Type B pancreatic cell (in vitro differentiated cells): ENCODE results near the gene PARD3B. TPM values are rescaled to one million over a fixed set of nuclear protein-coding genes. Genes with fewer than 3 reads are reported as not detected.

Experiments used
- DNase-seq: peaks from one replicate; pipeline ENCODE4 v3.0.0; 2021; ENCODE audit warnings: mixed read lengths; ENCODE audit not compliant: unreplicated experiment; ENCODE audit errors: extremely low spot score
- H3K27ac Mint-ChIP-seq: 2 replicates; pipeline ENCODE4 v1.8.0; 2021; ENCODE audit warnings: mild to moderate bottlenecking, mixed read lengths
- H3K27me3 Mint-ChIP-seq: 2 replicates; pipeline ENCODE4 v1.8.0; 2021; ENCODE audit warnings: mixed read lengths
- H3K36me3 Mint-ChIP-seq: 2 replicates; pipeline ENCODE4 v1.8.0; 2021; ENCODE audit warnings: mixed read lengths
- H3K4me1 Mint-ChIP-seq: one replicate; pipeline ENCODE4 v1.8.0; 2021; ENCODE audit warnings: mixed read lengths; ENCODE audit not compliant: unreplicated experiment
- H3K4me3 Mint-ChIP-seq: 2 replicates; pipeline ENCODE4 v1.8.0; 2021; ENCODE audit warnings: mild to moderate bottlenecking, mixed read lengths
- H3K9me3 Mint-ChIP-seq: 2 replicates; pipeline ENCODE4 v1.8.0; 2021; ENCODE audit warnings: mixed read lengths
- total RNA-seq: library from RNA; stranded (reverse); gene quantifications from 2 replicates; pipeline ENCODE4 v1.2.1, GENCODE V29; 2021; ENCODE audit warnings: low replicate concordance
- TF ChIP-seq, protein P1 (sequence below): fragments of 200-600 bp; sonication (generic); conservative IDR thresholded peaks from 2 replicates; pipeline ENCODE4 v1.5.0; 2021; ENCODE audit warnings: antibody characterized with exemption, mild to moderate bottlenecking

The PARD3B gene
- total RNA-seq, 1 donor from 2014 or later: 15.9 TPM

DNA sequence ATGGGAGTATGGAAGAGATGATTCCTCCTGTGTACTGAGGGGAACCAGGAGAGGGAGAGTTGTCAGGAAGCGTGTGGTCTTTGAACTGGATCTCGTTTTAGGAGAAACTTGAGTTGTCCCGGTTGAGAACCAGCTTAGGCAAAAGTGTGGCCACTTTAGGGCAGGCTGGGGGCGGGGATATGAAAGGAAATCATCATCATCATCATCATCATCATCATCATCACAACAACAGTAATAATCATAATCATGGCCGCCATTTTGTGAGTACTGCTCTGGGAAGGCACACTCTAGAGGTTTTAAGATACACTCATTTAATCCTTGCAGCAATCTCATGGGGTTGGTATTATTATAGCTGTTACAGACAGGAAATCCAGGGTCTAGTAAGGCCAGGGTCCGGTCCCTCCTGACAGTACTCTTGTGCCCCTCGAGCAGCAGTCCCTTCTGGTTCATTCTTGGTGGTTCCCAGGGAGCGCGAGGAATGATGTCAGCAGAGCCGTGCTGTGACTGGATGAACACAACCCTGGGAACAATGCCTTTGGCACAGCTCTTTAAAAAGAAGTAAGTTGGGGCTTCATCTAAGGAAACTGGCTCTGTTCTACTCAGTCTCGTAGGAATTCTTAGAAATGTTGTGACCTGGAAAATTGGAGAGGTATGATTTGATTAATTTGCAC, 33.8 kb downstream of the PARD3B start:
- peaks cover 7% of the 10 kb centered on the region for H3K4me1 Mint-ChIP-seq
- H3K27me3 Mint-ChIP-seq: no peaks in the 10 kb centered on the region
- H3K4me3 Mint-ChIP-seq: no peak overlapping the region

DNA sequence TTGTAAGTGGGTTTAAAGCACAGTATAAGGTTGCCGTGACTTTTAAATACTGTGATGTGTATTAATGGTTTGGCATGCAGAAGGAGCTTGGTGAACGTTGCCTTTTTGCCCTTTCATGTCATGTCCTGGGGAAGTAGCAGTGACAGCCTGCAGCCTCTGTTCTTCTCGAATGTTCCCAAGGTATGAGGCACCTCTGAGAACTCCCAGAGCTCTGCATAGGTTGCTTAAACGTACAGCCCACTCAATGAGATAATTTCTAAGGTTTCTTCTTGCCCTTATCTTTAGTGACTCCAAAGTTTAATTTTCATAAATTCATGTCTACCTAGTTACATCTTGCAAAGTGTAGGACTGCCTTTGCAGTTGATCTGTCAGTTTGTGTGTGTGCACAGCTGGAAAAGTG, 36.7 kb downstream of the PARD3B start:
- Mint-ChIP-seq H3K9me3 (peaks cover 5% of the 10 kb centered on the region), H3K4me3 (no peak overlapping the region), H3K36me3 (peaks cover 7% of the 10 kb centered on the region), H3K27me3 (no peaks in the 10 kb centered on the region), H3K4me1 (peaks cover 7% of the 10 kb centered on the region), H3K27ac (no peak overlapping the region)
- no peak for DNase-seq
- TF ChIP-seq, protein P1, sequence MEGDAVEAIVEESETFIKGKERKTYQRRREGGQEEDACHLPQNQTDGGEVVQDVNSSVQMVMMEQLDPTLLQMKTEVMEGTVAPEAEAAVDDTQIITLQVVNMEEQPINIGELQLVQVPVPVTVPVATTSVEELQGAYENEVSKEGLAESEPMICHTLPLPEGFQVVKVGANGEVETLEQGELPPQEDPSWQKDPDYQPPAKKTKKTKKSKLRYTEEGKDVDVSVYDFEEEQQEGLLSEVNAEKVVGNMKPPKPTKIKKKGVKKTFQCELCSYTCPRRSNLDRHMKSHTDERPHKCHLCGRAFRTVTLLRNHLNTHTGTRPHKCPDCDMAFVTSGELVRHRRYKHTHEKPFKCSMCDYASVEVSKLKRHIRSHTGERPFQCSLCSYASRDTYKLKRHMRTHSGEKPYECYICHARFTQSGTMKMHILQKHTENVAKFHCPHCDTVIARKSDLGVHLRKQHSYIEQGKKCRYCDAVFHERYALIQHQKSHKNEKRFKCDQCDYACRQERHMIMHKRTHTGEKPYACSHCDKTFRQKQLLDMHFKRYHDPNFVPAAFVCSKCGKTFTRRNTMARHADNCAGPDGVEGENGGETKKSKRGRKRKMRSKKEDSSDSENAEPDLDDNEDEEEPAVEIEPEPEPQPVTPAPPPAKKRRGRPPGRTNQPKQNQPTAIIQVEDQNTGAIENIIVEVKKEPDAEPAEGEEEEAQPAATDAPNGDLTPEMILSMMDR: no peak

More for the DNA sequence above, 33.8 kb downstream of the PARD3B start:
- Mint-ChIP-seq H3K9me3 (peaks cover 5% of the 10 kb centered on the region), H3K36me3 (peaks cover 4% of the 10 kb centered on the region), H3K27ac (no peak overlapping the region)
- no peak for DNase-seq
- TF ChIP-seq, protein P1: no peak

DNA sequence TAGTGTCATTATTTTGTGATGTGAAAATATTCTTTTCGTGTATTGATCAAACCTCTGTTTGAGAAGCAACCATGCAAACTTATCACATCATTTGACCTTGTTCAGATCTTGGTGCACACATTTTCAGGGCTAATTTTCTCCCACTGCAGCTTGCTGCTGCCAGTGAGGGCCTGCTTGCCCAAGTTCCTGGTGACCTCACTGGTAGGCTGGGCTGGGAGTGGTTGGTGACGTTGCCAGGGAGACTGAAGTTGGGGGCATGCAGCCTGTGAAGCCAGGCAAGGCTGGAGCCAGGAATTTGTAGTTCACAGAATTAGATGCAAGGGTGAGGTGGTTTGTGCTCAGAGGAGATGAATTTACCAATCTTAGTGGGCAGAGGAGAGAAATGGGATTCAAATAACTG, 38.5 kb downstream of the PARD3B start:
- no peak overlapping the region for H3K27ac Mint-ChIP-seq
- no peak for DNase-seq
- H3K9me3 Mint-ChIP-seq: peaks cover under 1% of the 10 kb centered on the region
- H3K27me3 Mint-ChIP-seq: no peaks in the 10 kb centered on the region
- H3K4me1 Mint-ChIP-seq: peaks cover 4% of the 10 kb centered on the region
- no peak overlapping the region for H3K4me3 Mint-ChIP-seq
- peaks cover 9% of the 10 kb centered on the region for H3K36me3 Mint-ChIP-seq
- TF ChIP-seq, protein P1: no peak

DNA sequence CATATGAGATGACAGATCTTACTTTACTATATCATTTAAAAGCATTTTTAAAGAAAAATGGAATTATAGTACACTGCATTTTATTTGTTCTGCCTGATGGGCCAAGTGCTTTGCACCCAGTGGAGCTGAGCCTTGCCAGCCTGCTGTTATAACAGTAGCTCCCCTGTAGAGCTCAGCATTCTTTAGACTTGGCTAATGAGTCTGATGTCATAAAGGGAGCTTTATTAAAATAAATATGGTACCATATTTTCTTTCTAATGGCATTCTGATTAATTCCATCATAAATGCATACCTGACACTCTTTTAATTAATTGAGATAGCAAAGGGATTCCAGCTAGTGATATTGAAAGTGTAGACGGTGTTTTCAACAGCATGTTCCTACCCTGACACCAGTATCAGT, 40.7 kb downstream of the PARD3B start:
- H3K27ac Mint-ChIP-seq: no peak overlapping the region
- H3K27me3 Mint-ChIP-seq: no peaks in the 10 kb centered on the region
- H3K36me3 Mint-ChIP-seq: peaks cover 13% of the 10 kb centered on the region
- H3K9me3 Mint-ChIP-seq: peaks cover 7% of the 10 kb centered on the region
- TF ChIP-seq, protein P1: no peak
- H3K4me1 Mint-ChIP-seq: peaks cover 4% of the 10 kb centered on the region
- no peak for DNase-seq
- no peak overlapping the region for H3K4me3 Mint-ChIP-seq

DNA sequence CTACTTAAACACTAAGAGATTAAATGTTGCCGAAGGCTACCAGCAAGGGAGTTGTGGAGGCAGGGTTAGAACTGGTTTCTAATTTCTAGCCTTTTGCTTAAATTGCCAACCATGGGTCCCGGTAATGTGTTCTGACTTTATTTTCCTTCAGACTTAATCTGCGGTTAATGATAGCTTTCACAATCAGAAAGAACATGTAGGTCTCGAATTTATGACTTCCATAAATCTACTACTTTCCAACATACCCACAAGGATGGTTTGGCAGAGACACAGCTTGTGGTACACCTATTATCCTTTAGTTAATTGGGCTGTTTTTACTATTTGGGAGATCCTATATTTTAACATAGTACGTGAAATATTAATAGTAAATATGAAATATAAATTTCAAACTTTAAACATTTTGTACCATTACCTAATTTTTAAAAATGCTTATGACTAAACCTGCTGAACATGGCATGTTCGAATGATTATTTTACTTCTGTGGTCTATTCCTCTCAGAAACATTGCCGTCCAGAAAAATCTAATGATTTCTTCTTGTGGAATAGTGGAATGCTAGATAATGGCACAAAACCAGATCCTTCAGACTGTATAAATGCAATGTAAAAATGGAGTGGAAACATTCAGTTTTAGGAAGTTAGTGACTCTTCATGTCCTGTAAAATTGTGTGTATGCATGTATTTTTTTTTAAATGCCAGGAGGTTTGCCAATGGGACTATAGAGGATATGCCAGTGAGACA, 41.3 kb downstream of the PARD3B start:
- Mint-ChIP-seq H3K4me3 (no peak overlapping the region), H3K27ac (no peak overlapping the region), H3K4me1 (peaks cover 11% of the 10 kb centered on the region), H3K27me3 (no peaks in the 10 kb centered on the region), H3K9me3 (peaks cover 7% of the 10 kb centered on the region), H3K36me3 (peaks cover 13% of the 10 kb centered on the region)
- DNase-seq: no peak
- TF ChIP-seq, protein P1: no peak
